HepG2 (cell line): ENCODE measurements around the gene AMPD2. TPM values are rescaled to one million over a fixed set of nuclear protein-coding genes. Genes with fewer than 3 reads are reported as not detected.

Experiments
- AKNA ChIP-seq: sonication (generic); formaldehyde crosslinking; IDR thresholded peaks from 2 replicates; pipeline ENCODE4 v1.4.0; 2020; ENCODE audit warnings: missing genetic modification reagents, borderline replicate concordance
- IRX3 ChIP-seq: sonication (generic); formaldehyde crosslinking; IDR thresholded peaks from 2 replicates; pipeline ENCODE4 v1.8.1; 2023; ENCODE audit warnings: mild to moderate bottlenecking, low read depth, missing genetic modification reagents, borderline replicate concordance
- KIAA2018 ChIP-seq: sonication (generic); formaldehyde crosslinking; IDR thresholded peaks from 2 replicates; pipeline ENCODE4 v1.5.0; 2020; ENCODE audit warnings: mild to moderate bottlenecking, missing genetic modification reagents, borderline replicate concordance
- MBD4 ChIP-seq: IDR thresholded peaks from 2 replicates; pipeline ENCODE4 v1.6.1; 2012; ENCODE audit warnings: low read length, inconsistent platforms, borderline replicate concordance
- MED1 ChIP-seq: sonication (generic); formaldehyde crosslinking; IDR thresholded peaks from 2 replicates; pipeline ENCODE4 v1.4.0; 2020; ENCODE audit warnings: missing genetic modification reagents
- MXI1 ChIP-seq: IDR thresholded peaks from 3 replicates; pipeline ENCODE4 v1.6.1; 2012; ENCODE audit warnings: low read depth, low read length, inconsistent platforms, borderline replicate concordance
- NKX3-1 ChIP-seq: sonication (generic); formaldehyde crosslinking; IDR thresholded peaks from 2 replicates; pipeline ENCODE4 v1.5.0; 2020; ENCODE audit warnings: missing genetic modification reagents
- NR2F6 ChIP-seq, 2 experiments: IDR thresholded peaks; 2 replicates each; pipeline ENCODE4 v1.6.1; 2016; ENCODE audit warnings: antibody characterized with exemption in 1 of 2, mild to moderate bottlenecking in 1 of 2
- PHF21A ChIP-seq: sonication (generic); formaldehyde crosslinking; IDR thresholded peaks from 2 replicates; pipeline ENCODE4 v1.5.0; 2020; ENCODE audit warnings: mild to moderate bottlenecking, missing genetic modification reagents
- RAD51 ChIP-seq: fragments of 450-650 bp; IDR thresholded peaks from 2 replicates; pipeline ENCODE4 v1.6.1; 2016; ENCODE audit warnings: borderline replicate concordance
- SRF ChIP-seq: IDR thresholded peaks from 2 replicates; pipeline ENCODE4 v1.6.1; 2011; ENCODE audit warnings: mild to moderate bottlenecking, low read depth, low read length, moderate library complexity
- U2AF1 ChIP-seq: fragments of 200-400 bp; formaldehyde crosslinking; optimal IDR thresholded peaks from 2 replicates; pipeline ENCODE3; 2017; ENCODE audit warnings: mild to moderate bottlenecking, low read depth, low read length
- ZNF17 ChIP-seq: sonication (generic); formaldehyde crosslinking; IDR thresholded peaks from 2 replicates; pipeline ENCODE4 v1.5.0; 2020; ENCODE audit warnings: mild to moderate bottlenecking, missing genetic modification reagents
- ZNF367 ChIP-seq: sonication (generic); formaldehyde crosslinking; IDR thresholded peaks from 2 replicates; pipeline ENCODE4 v1.4.0; 2020; ENCODE audit warnings: missing genetic modification reagents, borderline replicate concordance
- ZNF678 ChIP-seq: sonication (generic); formaldehyde crosslinking; IDR thresholded peaks from 2 replicates; pipeline ENCODE4 v1.4.0; 2020; ENCODE audit warnings: mild to moderate bottlenecking, missing genetic modification reagents
- ZNF768 ChIP-seq: sonication (generic); formaldehyde crosslinking; IDR thresholded peaks from 2 replicates; pipeline ENCODE4 v1.4.0; 2020; ENCODE audit warnings: missing genetic modification reagents
- ZNF772 ChIP-seq: sonication (generic); formaldehyde crosslinking; IDR thresholded peaks from 2 replicates; pipeline ENCODE4 v1.5.0; 2020; ENCODE audit warnings: mild to moderate bottlenecking, missing genetic modification reagents
- polyA plus RNA-seq, 8 experiments: library from polyadenylated mRNA; depleted of rRNA in 3 of 8; stranded (reverse) in 7 of 8; unstranded in 1 of 8; fragments of >200 nt; fragmentation: Illumina TruSeq in 4 of 8; extraction: Trizol in 4 of 8; gene quantifications; 2 replicates each; pipeline versions ENCODE4 v1.2.1 to v1.2.3, GENCODE V29; 2011 to 2016; ENCODE audit warnings: low read depth in 4 of 8, missing spikeins in 1 of 8, mixed read lengths in 1 of 8; ENCODE audit not compliant: insufficient read depth in 1 of 8
- total RNA-seq, 5 experiments: library from RNA; depleted of rRNA; stranded (reverse); fragments of >200 nt; fragmentation: Illumina TruSeq; extraction: Trizol; gene quantifications; 2 replicates each; pipeline ENCODE4 v1.2.3, GENCODE V29; 2016; ENCODE audit warnings: low read depth in 1 of 5

The AMPD2 gene
- total and polyA plus RNA-seq, 2 of the 13 experiments (the other 11 are each of a cell fraction or from before 2014, with no cell fraction given) = 62.3 to 82.0 TPM

- no peak for TF ChIP-seq KIAA2018 (CRISPR knock-in tag)
- no peak for TF ChIP-seq ZNF17 (CRISPR knock-in tag)
- TF ChIP-seq MED1 (CRISPR knock-in tag) = peak; percentile 52
- TF ChIP-seq PHF21A (CRISPR knock-in tag) = peak; percentile 61; the same call in 1 of the 2 replicates
- TF ChIP-seq U2AF1 = peak; percentile 49
- no peak; the same call in 1 of the 2 replicates for TF ChIP-seq IRX3
- no peak for TF ChIP-seq NR2F6 (IDR thresholded peaks at IDR 0.05)
- TF ChIP-seq NR2F6 (CRISPR knock-in tag; IDR thresholded peaks at IDR 0.05) = no peak; the same call in 1 of the 2 replicates
- TF ChIP-seq MXI1 = peak; percentile 98; the same call in 2 of the 3 replicates
- no peak for TF ChIP-seq AKNA
- TF ChIP-seq ZNF772 (CRISPR knock-in tag) = peak; percentile 55; the same call in 1 of the 2 replicates
- peak; percentile 8; the same call in 1 of the 2 replicates for TF ChIP-seq ZNF768
- TF ChIP-seq ZNF678 = no peak
- TF ChIP-seq MBD4 = no peak
- no peak for TF ChIP-seq NKX3-1
- no peak for TF ChIP-seq SRF
- no peak for TF ChIP-seq RAD51
- TF ChIP-seq ZNF367 (CRISPR knock-in tag) = no peak
Measured at GRCh38 chr1:109619576-109620400, at the start of gene AMPD2, which contains the start of gene GNAT2 (continued).
